Anterior cingulate cortex (tissue), 58 donors: ENCODE measurements around the gene TMEM256.

Experiments
- DNase-seq, 58 donors: peaks; one replicate each; lab custom pipeline; 2025; lab: John Stamatoyannopoulos, UW

The TMEM256 gene

GRCh38 chr17:7357381-7357780 is 46.5 kb downstream of the TMEM256 start:
- no peak for DNase-seq

GRCh38 chr17:7356756-7357155 is 47.1 kb downstream of the TMEM256 start:
- DNase-seq = no peak

GRCh38 chr17:7356072-7356549 is 47.8 kb downstream of the TMEM256 start:
- DNase-seq = peak in 44 of 58 donors; percentile 7 to 76 (median 50)

- DNase-seq = no peak
These were observed 48.3 kb downstream of the TMEM256 start for GRCh38 chr17:7355573-7355972.

GRCh38 chr17:7355053-7355452 is 48.8 kb downstream of the TMEM256 start, which contains the start of gene TMEM95:
TSS of gene TMEM95 (plus strand) at chr17:7355156. CDS start at chr17:7355205, 49 bp downstream.
- DNase-seq = peak in 49 of 58 donors; percentile 15 to 93 (median 61)

GRCh38 chr17:7354262-7354843 is 49.5 kb downstream of the TMEM256 start:
- DNase-seq = peak in 8 of 58 donors; percentile 6 to 55 (median 26)
